HepG2 (cell line): ENCODE results near the gene ADCY7. TPM values are rescaled to one million over a fixed set of nuclear protein-coding genes. Genes with fewer than 3 reads are reported as not detected.
A peak's percentile ranks its signal among the peaks of the same experiment; 100 is the strongest.

Experiments
- BHLHE40 ChIP-seq: IDR thresholded peaks from 2 replicates; pipeline ENCODE4 v1.6.1; 2011; ENCODE audit warnings: low read length, improper control_type of control experiment
- CSRNP1 ChIP-seq: sonication (generic); formaldehyde crosslinking; IDR thresholded peaks from 2 replicates; pipeline ENCODE4 v1.8.1; 2023; ENCODE audit warnings: mild to moderate bottlenecking, missing genetic modification reagents
- KDM6A ChIP-seq: IDR thresholded peaks from 2 replicates; pipeline ENCODE4 v1.6.1; 2016; ENCODE audit warnings: low read depth
- MIXL1 ChIP-seq: IDR thresholded peaks from 2 replicates; pipeline ENCODE4 v1.6.1; 2016
- PHF20 ChIP-seq: sonication (generic); formaldehyde crosslinking; IDR thresholded peaks from 2 replicates; pipeline ENCODE4 v1.5.0; 2020; ENCODE audit warnings: mild to moderate bottlenecking, missing genetic modification reagents
- PITX1 ChIP-seq: sonication (generic); formaldehyde crosslinking; IDR thresholded peaks from 2 replicates; pipeline ENCODE4 v1.5.1; 2020; ENCODE audit warnings: mild to moderate bottlenecking, missing genetic modification reagents
- REPIN1 ChIP-seq: sonication (generic); formaldehyde crosslinking; IDR thresholded peaks from 2 replicates; pipeline ENCODE4 v1.8.0; 2022; ENCODE audit warnings: missing genetic modification reagents, low read depth, mild to moderate bottlenecking, borderline replicate concordance
- TAF1 ChIP-seq: sonication (generic); formaldehyde crosslinking; IDR thresholded peaks from 2 replicates; pipeline ENCODE4 v1.4.0; 2020; ENCODE audit warnings: missing genetic modification reagents
- WIZ ChIP-seq: sonication (generic); formaldehyde crosslinking; IDR thresholded peaks from 2 replicates; pipeline ENCODE4 v1.5.1; 2020; ENCODE audit warnings: mild to moderate bottlenecking, missing genetic modification reagents
- ZBTB39 ChIP-seq: sonication (generic); formaldehyde crosslinking; IDR thresholded peaks from 2 replicates; pipeline ENCODE4 v1.5.0; 2020; ENCODE audit warnings: missing genetic modification reagents
- ZNF235 ChIP-seq: sonication (generic); formaldehyde crosslinking; IDR thresholded peaks from 2 replicates; pipeline ENCODE4 v1.8.1; 2023; ENCODE audit warnings: mild to moderate bottlenecking, missing genetic modification reagents, borderline replicate concordance
- ZNF335 ChIP-seq: sonication (generic); formaldehyde crosslinking; IDR thresholded peaks from 2 replicates; pipeline ENCODE4 v1.4.0; 2020; ENCODE audit warnings: missing genetic modification reagents
- polyA plus RNA-seq, 8 experiments: library from polyadenylated mRNA; depleted of rRNA in 3 of 8; stranded (reverse) in 7 of 8; unstranded in 1 of 8; fragments of >200 nt; fragmentation: Illumina TruSeq in 4 of 8; extraction: Trizol in 4 of 8; gene quantifications; 2 replicates each; pipeline versions ENCODE4 v1.2.1 to v1.2.3, GENCODE V29; 2011 to 2016; ENCODE audit warnings: low read depth in 4 of 8, missing spikeins in 1 of 8, mixed read lengths in 1 of 8; ENCODE audit not compliant: insufficient read depth in 1 of 8
- total RNA-seq, 5 experiments: library from RNA; depleted of rRNA; stranded (reverse); fragments of >200 nt; fragmentation: Illumina TruSeq; extraction: Trizol; gene quantifications; 2 replicates each; pipeline ENCODE4 v1.2.3, GENCODE V29; 2016; ENCODE audit warnings: low read depth in 1 of 5
- TF ChIP-seq, protein P1 (sequence below): sonication (generic); formaldehyde crosslinking; IDR thresholded peaks from 2 replicates; pipeline ENCODE4 v1.4.0; 2020; ENCODE audit warnings: low read depth, mild to moderate bottlenecking, missing genetic modification reagents
- TF ChIP-seq, protein P2 (sequence below): sonication (generic); formaldehyde crosslinking; IDR thresholded peaks from 2 replicates; pipeline ENCODE4 v1.5.0; 2020; ENCODE audit warnings: missing genetic modification reagents, mild to moderate bottlenecking, borderline replicate concordance
- TF ChIP-seq, protein P3 (sequence below): sonication (generic); formaldehyde crosslinking; IDR thresholded peaks from 2 replicates; pipeline ENCODE4 v1.4.0; 2020; ENCODE audit warnings: missing genetic modification reagents, borderline replicate concordance

ADCY7 gene
- total and polyA plus RNA-seq, 2 of the 13 experiments (the other 11 are each of a cell fraction or from before 2014, with no cell fraction given): 2.2 to 4.3 TPM

DNA sequence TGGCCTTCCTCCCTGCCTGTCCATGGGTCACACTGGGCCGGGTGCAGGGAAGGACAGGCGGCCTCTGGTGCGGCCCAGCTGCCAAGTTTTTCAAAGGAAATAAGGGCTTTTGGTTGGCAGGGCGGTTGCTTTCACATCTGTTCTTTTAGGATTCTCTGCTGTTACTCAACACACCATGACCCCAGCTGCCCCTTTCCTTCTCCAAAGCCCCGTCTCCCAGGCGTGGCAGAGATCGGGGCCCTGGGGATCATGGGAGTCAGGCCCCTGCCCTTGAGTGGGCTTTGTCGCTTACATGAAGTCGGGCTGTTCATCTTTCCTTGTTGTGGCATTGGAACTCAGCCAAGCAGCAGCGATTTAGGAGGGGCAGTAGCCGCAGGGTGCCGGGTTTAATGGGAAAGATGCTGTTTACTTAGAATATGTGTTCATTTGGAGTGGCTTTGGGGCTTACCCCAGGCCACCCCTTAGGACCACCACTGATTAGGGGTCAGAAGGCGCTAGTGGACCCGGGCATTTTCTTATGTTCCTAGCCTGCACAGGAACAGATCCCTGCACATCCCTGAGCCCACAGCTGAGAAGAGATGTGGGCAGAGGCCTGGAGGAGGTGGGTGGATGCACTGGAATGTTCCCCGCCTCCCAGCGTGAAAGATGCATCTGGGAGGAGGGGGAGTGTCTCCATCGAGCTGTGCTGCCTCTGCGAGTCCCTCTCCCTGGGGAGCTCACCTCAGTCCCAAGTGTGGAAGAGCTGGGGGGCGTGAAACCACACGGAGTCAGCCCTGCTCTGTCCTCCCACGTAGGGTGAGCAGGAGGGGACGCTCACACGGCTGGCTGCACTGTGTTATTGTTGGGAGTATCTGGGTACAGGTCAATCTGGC lies 6.8 kb upstream of the ADCY7 start (continued):
- TF ChIP-seq KDM6A (no peak), REPIN1 (CRISPR knock-in tag) (no peak), MIXL1 (CRISPR knock-in tag) (no peak), BHLHE40 (no peak), CSRNP1 (CRISPR knock-in tag) (no peak), ZBTB39 (CRISPR knock-in tag) (no peak), ZNF335 (CRISPR knock-in tag) (no peak), WIZ (no peak), PHF20 (CRISPR knock-in tag) (no peak), ZNF235 (CRISPR knock-in tag) (no peak), TAF1 (CRISPR knock-in tag) (no peak), PITX1 (CRISPR knock-in tag) (no peak)
- TF ChIP-seq, protein P1, sequence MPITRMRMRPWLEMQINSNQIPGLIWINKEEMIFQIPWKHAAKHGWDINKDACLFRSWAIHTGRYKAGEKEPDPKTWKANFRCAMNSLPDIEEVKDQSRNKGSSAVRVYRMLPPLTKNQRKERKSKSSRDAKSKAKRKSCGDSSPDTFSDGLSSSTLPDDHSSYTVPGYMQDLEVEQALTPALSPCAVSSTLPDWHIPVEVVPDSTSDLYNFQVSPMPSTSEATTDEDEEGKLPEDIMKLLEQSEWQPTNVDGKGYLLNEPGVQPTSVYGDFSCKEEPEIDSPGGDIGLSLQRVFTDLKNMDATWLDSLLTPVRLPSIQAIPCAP (CRISPR knock-in tag): no peak
- TF ChIP-seq, protein P2, sequence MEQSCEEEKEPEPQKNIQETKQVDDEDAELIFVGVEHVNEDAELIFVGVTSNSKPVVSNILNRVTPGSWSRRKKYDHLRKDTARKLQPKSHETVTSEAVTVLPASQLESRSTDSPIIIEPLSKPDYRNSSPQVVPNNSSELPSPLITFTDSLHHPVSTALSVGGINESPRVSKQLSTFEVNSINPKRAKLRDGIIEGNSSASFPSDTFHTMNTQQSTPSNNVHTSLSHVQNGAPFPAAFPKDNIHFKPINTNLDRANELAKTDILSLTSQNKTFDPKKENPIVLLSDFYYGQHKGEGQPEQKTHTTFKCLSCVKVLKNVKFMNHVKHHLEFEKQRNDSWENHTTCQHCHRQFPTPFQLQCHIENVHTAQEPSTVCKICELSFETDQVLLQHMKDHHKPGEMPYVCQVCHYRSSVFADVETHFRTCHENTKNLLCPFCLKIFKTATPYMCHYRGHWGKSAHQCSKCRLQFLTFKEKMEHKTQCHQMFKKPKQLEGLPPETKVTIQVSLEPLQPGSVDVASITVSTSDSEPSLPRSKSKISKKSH (CRISPR knock-in tag): peak; percentile 52; the same call in 1 of the 2 replicates
- TF ChIP-seq, protein P3, sequence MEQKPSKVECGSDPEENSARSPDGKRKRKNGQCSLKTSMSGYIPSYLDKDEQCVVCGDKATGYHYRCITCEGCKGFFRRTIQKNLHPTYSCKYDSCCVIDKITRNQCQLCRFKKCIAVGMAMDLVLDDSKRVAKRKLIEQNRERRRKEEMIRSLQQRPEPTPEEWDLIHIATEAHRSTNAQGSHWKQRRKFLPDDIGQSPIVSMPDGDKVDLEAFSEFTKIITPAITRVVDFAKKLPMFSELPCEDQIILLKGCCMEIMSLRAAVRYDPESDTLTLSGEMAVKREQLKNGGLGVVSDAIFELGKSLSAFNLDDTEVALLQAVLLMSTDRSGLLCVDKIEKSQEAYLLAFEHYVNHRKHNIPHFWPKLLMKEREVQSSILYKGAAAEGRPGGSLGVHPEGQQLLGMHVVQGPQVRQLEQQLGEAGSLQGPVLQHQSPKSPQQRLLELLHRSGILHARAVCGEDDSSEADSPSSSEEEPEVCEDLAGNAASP: peak; percentile 92; the same call in 1 of the 2 replicates
